Panc1 (cell line): ENCODE measurements around the gene ATP2B2.

Experiments used
- POLR2AphosphoS5 ChIP-seq: IDR thresholded peaks from 2 replicates; pipeline ENCODE4 v1.6.1; 2012; ENCODE audit warnings: mild to moderate bottlenecking, low read depth, low read length, moderate library complexity
- SIN3A ChIP-seq: IDR thresholded peaks from 2 replicates; pipeline ENCODE4 v1.6.1; 2012; ENCODE audit warnings: low read depth, mild to moderate bottlenecking, low read length, moderate library complexity, borderline replicate concordance; ENCODE audit not compliant: insufficient read depth
- TCF7L2 ChIP-seq: IDR thresholded peaks from 2 replicates; pipeline ENCODE4 v1.6.1; 2011; ENCODE audit warnings: mild to moderate bottlenecking, low read depth, low read length, inconsistent platforms
- TF ChIP-seq, protein P1 (sequence below): fragments of 450-650 bp; IDR thresholded peaks from 2 replicates; pipeline ENCODE4 v1.5.1; 2017; ENCODE audit warnings: mild to moderate bottlenecking
- TF ChIP-seq, protein P2 (sequence below), 2 experiments: IDR thresholded peaks; 2 replicates each; pipeline ENCODE4 v1.6.1; 2011 to 2012; ENCODE audit warnings: low read depth in 2 of 2, control low read depth in 1 of 2, low read length in 1 of 2, mild to moderate bottlenecking in 1 of 2, moderate library complexity in 1 of 2; ENCODE audit not compliant: insufficient read depth in 1 of 2

DNA sequence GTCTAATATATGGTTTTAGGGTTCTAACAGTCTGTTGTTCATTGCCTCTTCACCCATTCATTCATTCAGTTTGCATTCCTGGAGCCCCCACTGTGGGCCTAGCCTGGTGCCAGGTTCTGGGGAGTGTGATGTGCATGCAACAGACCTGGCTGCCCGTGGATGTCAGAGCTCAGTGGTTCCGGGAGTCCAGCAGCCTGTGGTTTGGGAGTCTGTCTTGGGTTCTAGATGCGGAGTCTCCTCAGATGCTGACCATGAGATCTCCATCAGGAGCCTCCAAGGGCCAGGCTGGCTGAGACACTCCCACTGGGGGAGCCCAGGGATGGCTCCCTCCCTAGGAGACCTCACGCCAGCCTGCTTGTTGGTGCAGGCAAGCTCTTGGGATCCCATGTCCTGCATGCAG lies 92.3 kb downstream of the ATP2B2 start:
- TF ChIP-seq, protein P1, sequence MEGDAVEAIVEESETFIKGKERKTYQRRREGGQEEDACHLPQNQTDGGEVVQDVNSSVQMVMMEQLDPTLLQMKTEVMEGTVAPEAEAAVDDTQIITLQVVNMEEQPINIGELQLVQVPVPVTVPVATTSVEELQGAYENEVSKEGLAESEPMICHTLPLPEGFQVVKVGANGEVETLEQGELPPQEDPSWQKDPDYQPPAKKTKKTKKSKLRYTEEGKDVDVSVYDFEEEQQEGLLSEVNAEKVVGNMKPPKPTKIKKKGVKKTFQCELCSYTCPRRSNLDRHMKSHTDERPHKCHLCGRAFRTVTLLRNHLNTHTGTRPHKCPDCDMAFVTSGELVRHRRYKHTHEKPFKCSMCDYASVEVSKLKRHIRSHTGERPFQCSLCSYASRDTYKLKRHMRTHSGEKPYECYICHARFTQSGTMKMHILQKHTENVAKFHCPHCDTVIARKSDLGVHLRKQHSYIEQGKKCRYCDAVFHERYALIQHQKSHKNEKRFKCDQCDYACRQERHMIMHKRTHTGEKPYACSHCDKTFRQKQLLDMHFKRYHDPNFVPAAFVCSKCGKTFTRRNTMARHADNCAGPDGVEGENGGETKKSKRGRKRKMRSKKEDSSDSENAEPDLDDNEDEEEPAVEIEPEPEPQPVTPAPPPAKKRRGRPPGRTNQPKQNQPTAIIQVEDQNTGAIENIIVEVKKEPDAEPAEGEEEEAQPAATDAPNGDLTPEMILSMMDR: no peak
- TF ChIP-seq POLR2AphosphoS5 (no peak), TCF7L2 (no peak), SIN3A (no peak)
- TF ChIP-seq, protein P2, sequence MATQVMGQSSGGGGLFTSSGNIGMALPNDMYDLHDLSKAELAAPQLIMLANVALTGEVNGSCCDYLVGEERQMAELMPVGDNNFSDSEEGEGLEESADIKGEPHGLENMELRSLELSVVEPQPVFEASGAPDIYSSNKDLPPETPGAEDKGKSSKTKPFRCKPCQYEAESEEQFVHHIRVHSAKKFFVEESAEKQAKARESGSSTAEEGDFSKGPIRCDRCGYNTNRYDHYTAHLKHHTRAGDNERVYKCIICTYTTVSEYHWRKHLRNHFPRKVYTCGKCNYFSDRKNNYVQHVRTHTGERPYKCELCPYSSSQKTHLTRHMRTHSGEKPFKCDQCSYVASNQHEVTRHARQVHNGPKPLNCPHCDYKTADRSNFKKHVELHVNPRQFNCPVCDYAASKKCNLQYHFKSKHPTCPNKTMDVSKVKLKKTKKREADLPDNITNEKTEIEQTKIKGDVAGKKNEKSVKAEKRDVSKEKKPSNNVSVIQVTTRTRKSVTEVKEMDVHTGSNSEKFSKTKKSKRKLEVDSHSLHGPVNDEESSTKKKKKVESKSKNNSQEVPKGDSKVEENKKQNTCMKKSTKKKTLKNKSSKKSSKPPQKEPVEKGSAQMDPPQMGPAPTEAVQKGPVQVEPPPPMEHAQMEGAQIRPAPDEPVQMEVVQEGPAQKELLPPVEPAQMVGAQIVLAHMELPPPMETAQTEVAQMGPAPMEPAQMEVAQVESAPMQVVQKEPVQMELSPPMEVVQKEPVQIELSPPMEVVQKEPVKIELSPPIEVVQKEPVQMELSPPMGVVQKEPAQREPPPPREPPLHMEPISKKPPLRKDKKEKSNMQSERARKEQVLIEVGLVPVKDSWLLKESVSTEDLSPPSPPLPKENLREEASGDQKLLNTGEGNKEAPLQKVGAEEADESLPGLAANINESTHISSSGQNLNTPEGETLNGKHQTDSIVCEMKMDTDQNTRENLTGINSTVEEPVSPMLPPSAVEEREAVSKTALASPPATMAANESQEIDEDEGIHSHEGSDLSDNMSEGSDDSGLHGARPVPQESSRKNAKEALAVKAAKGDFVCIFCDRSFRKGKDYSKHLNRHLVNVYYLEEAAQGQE (IDR thresholded peaks at IDR 0.05; ENCODE audit: insufficient read depth in 1 of 2, low read depth in 2 of 2, low read length in 1 of 2): no peak
